Lower lobe of right lung (tissue), 2 donors: ENCODE data around the gene RNF146. TPM values are rescaled to one million over a fixed set of nuclear protein-coding genes. Genes with fewer than 3 reads are reported as not detected.

ENCODE experiments used
- ATAC-seq, 2 donors: fragments of 200-7000 bp; cut with Tn5 transposase; one replicate each; pipeline ENCODE4 v1.9.1; 2020 to 2022; ENCODE audit warnings: mild to moderate bottlenecking in 2 of 2, moderate library complexity in 2 of 2
- DNase-seq: peaks from one replicate; pipeline ENCODE4 v3.0.0-alpha.2; 2020
- H3K27ac ChIP-seq: fragments of 200-600 bp; one replicate; pipeline ENCODE4 v1.8.0; 2022
- H3K27me3 ChIP-seq: fragments of 200-600 bp; one replicate; pipeline ENCODE4 v1.8.0; 2022; ENCODE audit warnings: low read depth
- H3K36me3 ChIP-seq: fragments of 200-600 bp; one replicate; pipeline ENCODE4 v1.8.0; 2022; ENCODE audit warnings: mild to moderate bottlenecking
- H3K4me1 ChIP-seq: fragments of 200-600 bp; one replicate; pipeline ENCODE4 v1.8.0; 2022
- H3K4me3 ChIP-seq: fragments of 200-600 bp; one replicate; pipeline ENCODE4 v1.8.0; 2022; ENCODE audit warnings: mild to moderate bottlenecking
- H3K9me3 ChIP-seq: fragments of 200-600 bp; one replicate; pipeline ENCODE4 v1.8.0; 2022
- CTCF ChIP-seq: fragments of 200-600 bp; IDR thresholded peaks from one replicate; pipeline ENCODE4 v1.8.0; 2022; ENCODE audit warnings: antibody characterized with exemption, mild to moderate bottlenecking
- intact Hi-C: fragments of 100-400 bp; cut with DNase I; formaldehyde crosslinking; loops from one replicate; pipeline ENCODE4 v1.11.0; 2022
- total RNA-seq: library from RNA; stranded (reverse); fragmentation: NEBNext Ultra II Directional; extraction: Animal tissue kit (Norgen Biotek cat#: 25700); gene quantifications from one replicate; pipeline ENCODE4 v1.2.1, GENCODE V29; 2021
- donor health status: DM: no; HTN: yes; CAD: no; lungs with severe emphysema.

The RNF146 gene
- total RNA-seq, 1 donor from 2014 or later, result 61.7 TPM

- Histone ChIP-seq H3K27ac (no peak overlapping the region), H3K4me1 (peaks cover 45% of the 10 kb centered on the region), H3K27me3 (no peaks in the 10 kb centered on the region), H3K9me3 (no peaks in the 10 kb centered on the region), H3K36me3 (peaks cover 10% of the 10 kb centered on the region), H3K4me3 (no peak overlapping the region)
- TF ChIP-seq CTCF, result no peak
- ATAC-seq, result no peak
- intact Hi-C loops, result no loop called here
- no peak for DNase-seq
Observed at GRCh38 chr6:127276331-127276730, 9.7 kb downstream of the RNF146 start.

DNA sequence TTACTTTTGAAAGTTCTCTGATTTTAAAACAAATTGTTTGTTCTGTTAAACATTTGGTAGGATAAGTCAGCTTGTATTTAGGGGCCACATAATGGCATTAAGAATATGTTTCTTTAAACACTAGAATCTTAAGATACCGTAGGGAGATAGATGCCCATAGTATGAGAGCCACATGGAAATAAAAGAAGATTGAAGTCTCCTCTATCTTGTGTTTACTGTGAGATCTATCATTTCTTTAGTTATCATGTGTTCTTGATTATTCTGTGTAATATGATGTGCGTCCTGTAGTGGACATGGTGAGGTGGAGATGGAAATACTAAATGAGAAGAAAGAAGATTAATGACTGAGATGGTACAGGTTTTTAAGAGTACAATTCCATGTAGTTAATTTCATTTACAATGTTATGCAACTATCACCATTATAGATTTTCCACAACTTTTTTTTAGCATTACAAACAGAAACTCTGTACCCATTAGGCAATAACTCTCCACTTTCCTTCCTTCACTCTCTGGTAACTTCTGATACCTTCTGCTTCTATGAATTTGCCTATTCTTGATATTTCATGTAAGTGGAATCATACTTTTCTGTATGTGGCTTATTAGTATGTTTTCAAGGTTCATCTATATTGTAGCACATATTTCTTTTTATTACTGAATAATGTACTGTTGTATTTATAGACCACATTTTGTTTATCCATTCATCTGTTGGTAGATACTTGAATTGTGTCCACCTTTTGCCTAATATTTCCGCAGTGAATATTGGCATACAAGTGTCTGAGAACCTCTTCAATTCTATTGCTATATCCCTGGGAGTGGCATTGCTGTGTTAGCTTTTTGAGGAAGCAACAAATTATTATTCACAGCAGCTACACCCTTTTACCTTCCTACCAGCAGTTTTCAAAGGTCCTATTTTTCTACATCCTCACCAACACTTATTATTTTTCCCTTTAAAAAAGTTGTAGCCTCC lies 11.5 kb downstream of the RNF146 start:
- DNase-seq, result no peak
- Histone ChIP-seq H3K4me1 (peaks cover 27% of the 10 kb centered on the region), H3K36me3 (peaks cover 28% of the 10 kb centered on the region)

DNA sequence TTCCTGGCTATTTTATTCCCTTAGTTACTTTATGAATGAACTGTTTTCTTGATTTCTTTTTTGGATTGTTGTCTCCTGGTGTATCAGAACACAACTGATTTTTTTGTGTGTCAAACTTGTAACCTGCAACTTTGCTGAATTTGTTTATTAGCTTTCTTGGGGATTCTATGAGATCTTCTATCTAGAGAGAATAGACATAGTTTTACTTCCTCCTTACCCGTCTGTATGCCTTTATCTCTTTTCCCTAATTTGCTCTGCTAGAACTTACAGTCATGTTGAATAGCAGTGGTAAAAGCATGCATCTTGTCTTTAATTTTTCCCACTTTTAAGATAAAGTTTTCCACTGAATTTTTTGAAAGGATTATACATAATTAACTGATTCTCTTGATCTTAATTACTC lies 13.2 kb downstream of the RNF146 start:
- Histone ChIP-seq H3K9me3 (no peaks in the 10 kb centered on the region), H3K27ac (no peak overlapping the region), H3K4me3 (no peak overlapping the region), H3K4me1 (peaks cover 13% of the 10 kb centered on the region), H3K36me3 (peaks cover 45% of the 10 kb centered on the region), H3K27me3 (no peaks in the 10 kb centered on the region)
- ATAC-seq (no peak), DNase-seq (no peak)
- intact Hi-C loops, result no loop called here
- no peak for TF ChIP-seq CTCF

More for the DNA sequence above, 11.5 kb downstream of the RNF146 start:
- ATAC-seq, result no peak
- TF ChIP-seq CTCF, result no peak
- no peak overlapping the region for H3K4me3 ChIP-seq
- no peaks in the 10 kb centered on the region for H3K9me3 ChIP-seq
- intact Hi-C loops, result no loop called here
- H3K27ac ChIP-seq, result no peak overlapping the region
- no peaks in the 10 kb centered on the region for H3K27me3 ChIP-seq

GRCh38 chr6:127282184-127282583 lies 15.5 kb downstream of the RNF146 start:
- DNase-seq (no peak), ATAC-seq (no peak)
- Histone ChIP-seq H3K27ac (no peak overlapping the region), H3K36me3 (peaks cover 66% of the 10 kb centered on the region), H3K27me3 (no peaks in the 10 kb centered on the region), H3K4me3 (no peak overlapping the region), H3K9me3 (no peaks in the 10 kb centered on the region), H3K4me1 (peaks cover 13% of the 10 kb centered on the region)
- intact Hi-C loops, result no loop called here
- no peak for TF ChIP-seq CTCF

DNA sequence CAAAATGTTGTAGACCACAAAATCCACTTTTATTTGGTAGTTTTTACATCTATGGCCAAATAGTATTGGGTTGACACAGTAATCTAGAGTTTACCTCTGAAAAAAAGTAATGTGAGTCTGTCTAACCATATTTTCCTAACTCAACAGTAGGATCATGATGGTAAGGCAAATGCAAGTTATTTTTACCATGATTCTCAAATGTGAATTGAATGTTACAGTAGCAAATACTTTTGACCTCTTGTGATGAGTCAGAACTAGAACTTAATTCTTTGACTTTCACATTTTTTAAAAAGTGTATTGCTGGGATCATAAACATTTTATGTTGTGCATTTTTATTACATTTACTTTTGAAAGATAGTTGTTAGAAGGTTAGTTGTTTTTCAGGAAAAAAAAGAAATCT lies 22.0 kb downstream of the RNF146 start:
- no peak for ATAC-seq
- Histone ChIP-seq H3K4me1 (peaks cover 40% of the 10 kb centered on the region), H3K9me3 (no peaks in the 10 kb centered on the region), H3K27me3 (no peaks in the 10 kb centered on the region), H3K27ac (no peak overlapping the region), H3K4me3 (no peak overlapping the region), H3K36me3 (peaks cover 63% of the 10 kb centered on the region)
- intact Hi-C loops, result no loop called here
- TF ChIP-seq CTCF, result no peak
- no peak for DNase-seq
